Activated CD8-positive, alpha-beta memory T cell treated with anti-CD3 and anti-CD28 coated beads for 36 hours (primary cell): ENCODE measurements around the gene PPP1R16B. TPM values are rescaled to one million over a fixed set of nuclear protein-coding genes. Genes with fewer than 3 reads are reported as not detected.
"Not testable (repeated sequence)": the region's sequence is repeated elsewhere in the genome, so short reads cannot be mapped to it uniquely, and the experiment has no call there.

Source experiments
- CTCF ChIA-PET: fragments of 350-600 bp; sonication (Branson Sonifier 250); formaldehyde crosslinking; loops from one replicate; lab custom pipeline; 2021; ENCODE audit warnings: antibody characterized with exemption; lab: Charles Lee
- POLR2A ChIA-PET: fragments of 350-600 bp; sonication (Branson Sonifier 250); formaldehyde crosslinking; loops from one replicate; lab custom pipeline; 2021; ENCODE audit warnings: antibody characterized with exemption; lab: Charles Lee
- total RNA-seq, 2 experiments: library from RNA; stranded (reverse); gene quantifications; one replicate each; pipeline ENCODE4 v1.2.3, GENCODE V29; 2021

PPP1R16B gene
- total RNA-seq, 2 experiments from 2014 or later: 156 to 164 TPM

DNA sequence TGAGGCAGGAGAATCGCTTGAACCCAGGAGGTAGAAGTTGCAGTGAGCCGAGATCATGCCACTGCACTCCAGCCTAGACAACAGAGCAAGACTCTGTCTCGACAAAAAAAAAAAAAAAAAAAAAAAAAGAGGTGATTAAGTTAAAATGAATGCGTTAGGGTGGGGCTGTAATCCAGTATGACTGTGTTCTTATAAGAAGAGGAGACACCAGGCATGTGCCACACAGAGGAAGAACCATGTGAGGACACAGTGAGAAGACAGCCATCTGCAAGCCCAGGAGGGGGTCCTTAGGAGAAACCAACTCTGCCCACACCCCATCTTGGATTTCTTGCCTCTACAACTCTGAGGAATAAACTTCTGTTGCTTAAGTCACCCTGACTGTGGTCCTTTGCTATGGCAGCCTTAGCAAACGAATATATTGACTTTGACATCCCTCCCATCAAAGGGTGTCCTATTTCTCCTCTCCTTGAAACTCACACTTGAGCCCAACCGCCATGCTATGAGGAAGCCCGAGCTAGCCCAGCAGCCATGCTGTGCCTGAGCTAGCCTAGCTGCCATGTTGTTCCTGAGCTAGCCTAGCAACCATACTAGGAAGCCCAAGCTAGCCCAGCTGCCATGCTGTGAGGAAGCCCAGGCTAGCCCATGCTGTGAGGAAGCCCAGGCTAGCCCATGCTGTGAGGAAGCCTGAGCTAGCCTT is 15.8 kb upstream of the PPP1R16B start:
- ChIA-PET POLR2A (no interaction called here), CTCF (interaction anchor here (0.6 to 2.0 kb wide), 16 partner anchors 10 to 144 kb away, joined by 3 to 11 read pairs (median 4); partner anchors contain the start of gene PPP1R16B)

DNA sequence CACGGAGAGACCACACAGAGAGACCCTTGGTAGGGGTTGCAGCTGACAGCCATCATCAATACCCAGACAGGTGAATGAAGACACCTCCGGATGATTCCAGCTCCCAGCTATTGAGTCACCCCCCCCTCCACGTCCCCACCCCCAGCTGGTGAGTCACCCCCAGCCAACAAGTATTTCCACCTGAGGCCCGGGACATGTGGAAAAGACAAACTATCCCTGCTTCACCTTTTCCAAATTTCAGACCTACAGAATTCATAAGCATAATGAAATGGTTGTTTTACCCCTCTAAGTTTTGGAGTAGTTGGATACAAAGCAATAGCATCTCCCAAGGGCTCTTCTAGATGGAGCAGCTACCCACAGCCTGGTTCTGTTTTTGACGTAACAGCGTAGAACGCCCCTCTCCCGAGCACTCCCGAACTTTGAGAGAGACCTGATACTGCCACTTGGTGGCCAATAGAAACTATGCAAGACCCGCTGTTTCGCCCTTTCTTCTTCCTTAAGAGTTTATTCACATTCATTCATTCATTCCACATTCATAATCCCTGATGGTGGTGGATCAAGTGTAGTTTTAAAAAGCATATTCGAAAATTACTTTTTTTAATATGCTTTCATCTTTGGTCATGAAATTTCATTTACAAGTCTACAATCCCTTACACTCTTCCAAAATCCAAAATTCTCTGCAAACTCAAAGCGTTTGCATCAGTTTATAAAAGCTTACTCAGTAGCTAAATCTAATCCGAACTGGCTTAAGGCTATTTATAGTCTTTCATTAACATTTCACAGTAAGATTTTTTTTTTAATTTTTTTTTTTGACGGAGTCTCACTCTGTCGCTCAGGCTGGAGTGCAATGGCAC is 15.1 kb upstream of the PPP1R16B start:
- CTCF ChIA-PET: interaction anchor here (0.6 to 2.0 kb wide), 18 partner anchors 9 to 144 kb away, joined by 3 to 11 read pairs (median 4); partner anchors contain the start of gene PPP1R16B
- POLR2A ChIA-PET: no interaction called here

DNA sequence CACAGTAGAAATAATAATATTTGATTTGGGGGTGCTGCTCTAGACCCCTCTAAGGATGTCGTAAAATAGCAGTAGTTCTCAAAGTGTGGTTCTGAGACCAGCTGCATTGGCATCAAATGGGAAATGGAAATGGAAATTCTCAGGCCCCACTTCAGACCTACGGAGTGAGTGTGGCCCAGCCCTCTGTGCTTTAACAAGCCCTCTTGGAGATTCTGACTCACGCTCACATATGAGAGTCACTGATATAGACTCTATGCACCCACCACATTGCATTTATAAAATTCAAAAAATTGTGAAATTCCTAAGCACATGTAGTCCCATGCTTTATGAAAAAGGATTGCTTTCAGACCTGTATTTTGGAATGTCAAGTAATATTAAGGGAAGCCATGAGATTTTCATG is 14.2 kb upstream of the PPP1R16B start:
- ChIA-PET CTCF (interaction anchor here (1.0 to 2.0 kb wide), 5 partner anchors 8 to 133 kb away, joined by 4 to 11 read pairs (median 6); partner anchors contain the start of gene PPP1R16B), POLR2A (no interaction called here)

DNA sequence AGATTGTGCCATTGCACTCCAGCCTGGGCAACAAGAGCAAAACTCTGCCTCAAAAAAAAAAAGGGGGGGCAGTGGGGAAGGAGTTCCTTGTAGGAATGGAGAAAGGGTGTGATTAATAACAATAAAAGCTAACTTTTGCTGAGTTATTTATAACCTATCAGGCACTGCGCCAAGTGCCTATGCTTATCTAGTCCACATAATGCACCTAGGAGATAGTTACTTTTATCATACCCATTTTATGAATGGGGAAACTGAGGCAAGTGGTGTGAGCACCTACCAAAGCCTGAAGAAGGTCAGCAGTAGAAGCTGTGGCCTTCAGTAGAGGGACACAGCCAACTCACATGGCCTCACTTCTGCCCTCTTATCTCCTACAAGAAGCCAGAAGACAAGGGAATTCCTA is 13.6 kb upstream of the PPP1R16B start:
- POLR2A ChIA-PET: no interaction called here
- CTCF ChIA-PET: interaction anchor here (1.4 to 1.6 kb wide), 2 partner anchors 12 to 103 kb away, joined by 4 to 6 read pairs; no protein-coding TSS in a partner anchor

GRCh38 chr20:38794057-38794456 is 11.4 kb upstream of the PPP1R16B start:
- CTCF ChIA-PET, POLR2A ChIA-PET: not testable (repeated sequence)

GRCh38 chr20:38798266-38798665 is 7.2 kb upstream of the PPP1R16B start:
- CTCF ChIA-PET: interaction anchor here (0.6 to 2.7 kb wide), 2 partner anchors 8 to 17 kb away, joined by 4 to 11 read pairs; no protein-coding TSS in a partner anchor
- POLR2A ChIA-PET: no interaction called here

DNA sequence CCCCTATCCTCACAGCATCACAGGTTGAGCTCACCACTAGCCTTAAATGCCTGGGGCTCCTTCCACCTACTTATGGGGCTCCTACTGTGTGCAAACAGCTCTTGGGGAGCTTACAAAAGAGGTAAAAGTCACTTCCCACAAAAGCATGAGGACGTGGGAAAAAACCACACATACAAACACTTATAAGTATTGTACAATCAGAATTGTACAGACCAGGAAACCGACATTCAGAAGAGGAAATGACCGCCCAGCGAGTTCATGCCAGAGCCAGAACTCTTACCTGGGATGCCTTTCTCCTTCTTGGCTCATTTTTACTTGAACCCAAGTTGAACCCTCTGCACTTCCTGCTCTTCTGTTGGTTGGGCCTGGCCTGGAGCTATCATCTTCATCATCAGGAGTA is 6.3 kb upstream of the PPP1R16B start:
- ChIA-PET CTCF (interaction anchor here (0.6 to 2.7 kb wide), 3 partner anchors 9 to 45 kb away, joined by 3 to 11 read pairs (median 4); no protein-coding TSS in a partner anchor), POLR2A (interaction anchor here (1.0 kb wide), 1 partner anchor 75 kb away, joined by 3 read pairs; no protein-coding TSS in a partner anchor)

DNA sequence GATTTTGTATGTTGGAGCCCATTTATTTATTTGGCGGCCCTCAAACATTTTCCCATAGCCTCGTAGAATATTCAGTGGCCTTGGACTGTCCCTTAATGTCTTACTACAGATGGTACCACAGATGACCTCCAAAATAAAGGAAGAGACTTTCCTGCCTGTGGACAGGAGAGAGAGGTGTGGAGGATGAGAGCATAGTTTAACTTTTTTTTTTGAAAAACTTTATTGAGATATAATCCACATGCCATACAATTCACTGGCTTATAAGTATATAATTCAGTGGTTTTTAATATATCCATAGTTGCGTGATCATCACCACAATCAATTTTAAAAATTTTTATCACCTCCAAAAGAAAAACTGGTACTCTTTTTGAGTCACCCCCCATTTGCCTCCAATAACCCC is 4.6 kb upstream of the PPP1R16B start:
- ChIA-PET POLR2A (no interaction called here), CTCF (interaction anchor here (2.7 kb wide), 1 partner anchor 10 kb away, joined by 11 read pairs; no protein-coding TSS in a partner anchor)

DNA sequence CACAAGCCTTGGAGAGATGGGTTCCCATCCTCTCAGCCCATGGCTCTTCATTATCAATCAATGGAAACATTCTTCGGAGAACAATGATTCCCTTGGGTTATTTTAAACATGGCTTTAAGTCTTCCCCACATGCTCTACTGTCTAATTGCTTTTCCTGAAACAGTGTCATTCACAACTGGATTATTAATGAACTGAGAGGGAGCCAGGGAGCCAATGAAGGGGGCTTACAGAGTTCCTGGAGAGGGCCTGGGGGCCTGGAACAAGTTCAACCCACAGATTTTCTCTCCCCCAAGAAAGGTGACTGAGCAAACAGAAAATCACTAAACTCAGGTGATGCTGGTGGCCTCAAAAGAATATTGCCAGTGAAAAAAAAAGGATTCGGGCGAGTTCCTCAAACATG is 1.3 kb upstream of the PPP1R16B start:
- POLR2A ChIA-PET: interaction anchor here (2.2 kb wide), 1 partner anchor 70 kb away, joined by 25 read pairs; no protein-coding TSS in a partner anchor
- CTCF ChIA-PET: interaction anchor here (1.9 kb wide), 2 partner anchors 14 to 39 kb away, joined by 9 to 10 read pairs; no protein-coding TSS in a partner anchor

GRCh38 chr20:38804682-38805501 is 605 bp upstream of the PPP1R16B start:
- ChIA-PET POLR2A (interaction anchor here (0.5 to 2.2 kb wide), 10 partner anchors 30 to 121 kb away, joined by 3 to 25 read pairs (median 5); partner anchors contain the start of gene FAM83D), CTCF (interaction anchor here (1.4 to 5.2 kb wide), 5 partner anchors 15 to 88 kb away, joined by 9 to 41 read pairs (median 10); no protein-coding TSS in a partner anchor)

DNA sequence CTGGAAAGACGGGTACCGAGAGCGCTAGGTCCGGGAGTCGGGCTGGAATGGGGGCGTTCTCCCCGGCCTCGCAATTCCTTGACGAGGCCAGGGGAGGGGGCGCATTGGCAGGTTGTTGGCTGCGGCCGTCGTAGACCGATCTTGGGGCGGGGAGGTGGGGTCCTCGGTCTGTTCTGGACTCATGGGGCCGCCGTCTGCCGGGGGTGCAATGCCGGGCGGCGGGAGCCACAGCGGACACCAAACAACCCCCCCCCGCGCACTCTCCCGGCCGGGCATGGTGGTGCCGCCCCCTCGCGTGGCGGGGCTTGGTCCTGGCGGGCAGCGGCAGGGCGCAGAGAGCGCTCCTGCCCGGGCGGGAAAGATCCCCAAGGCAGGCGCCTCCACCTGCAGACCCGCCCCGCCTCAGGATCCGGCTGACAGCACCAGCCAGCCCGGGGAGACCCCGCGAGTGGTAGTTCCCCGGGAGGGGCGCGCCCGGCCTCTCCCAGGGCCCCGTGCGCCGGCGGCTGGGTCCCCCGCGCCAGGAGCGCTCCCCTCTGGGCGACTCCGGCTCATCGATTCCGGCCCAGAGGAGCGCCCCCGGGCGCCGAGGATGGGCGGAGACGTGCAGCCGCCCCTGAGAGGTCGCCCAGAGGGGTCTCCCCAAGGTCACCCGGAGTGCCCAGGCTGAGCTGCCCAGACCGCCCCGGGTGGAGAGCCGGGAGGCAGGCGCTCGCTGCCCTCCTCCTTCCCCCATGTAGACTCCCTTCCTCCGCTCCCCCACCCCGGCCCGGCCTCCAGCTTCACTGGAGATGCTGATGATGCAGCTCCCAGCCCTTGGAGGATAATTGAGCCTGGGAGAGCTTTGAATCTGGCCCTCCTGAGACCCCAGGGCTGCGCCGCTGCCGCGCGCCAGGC is 709 bp downstream of the PPP1R16B start:
- POLR2A ChIA-PET: interaction anchor here (0.6 to 2.2 kb wide), 14 partner anchors 10 to 120 kb away, joined by 3 to 25 read pairs (median 4); partner anchors contain the start of gene FAM83D
- CTCF ChIA-PET: interaction anchor here (1.0 to 5.2 kb wide), 12 partner anchors 10 to 87 kb away, joined by 3 to 41 read pairs (median 6); no protein-coding TSS in a partner anchor

DNA sequence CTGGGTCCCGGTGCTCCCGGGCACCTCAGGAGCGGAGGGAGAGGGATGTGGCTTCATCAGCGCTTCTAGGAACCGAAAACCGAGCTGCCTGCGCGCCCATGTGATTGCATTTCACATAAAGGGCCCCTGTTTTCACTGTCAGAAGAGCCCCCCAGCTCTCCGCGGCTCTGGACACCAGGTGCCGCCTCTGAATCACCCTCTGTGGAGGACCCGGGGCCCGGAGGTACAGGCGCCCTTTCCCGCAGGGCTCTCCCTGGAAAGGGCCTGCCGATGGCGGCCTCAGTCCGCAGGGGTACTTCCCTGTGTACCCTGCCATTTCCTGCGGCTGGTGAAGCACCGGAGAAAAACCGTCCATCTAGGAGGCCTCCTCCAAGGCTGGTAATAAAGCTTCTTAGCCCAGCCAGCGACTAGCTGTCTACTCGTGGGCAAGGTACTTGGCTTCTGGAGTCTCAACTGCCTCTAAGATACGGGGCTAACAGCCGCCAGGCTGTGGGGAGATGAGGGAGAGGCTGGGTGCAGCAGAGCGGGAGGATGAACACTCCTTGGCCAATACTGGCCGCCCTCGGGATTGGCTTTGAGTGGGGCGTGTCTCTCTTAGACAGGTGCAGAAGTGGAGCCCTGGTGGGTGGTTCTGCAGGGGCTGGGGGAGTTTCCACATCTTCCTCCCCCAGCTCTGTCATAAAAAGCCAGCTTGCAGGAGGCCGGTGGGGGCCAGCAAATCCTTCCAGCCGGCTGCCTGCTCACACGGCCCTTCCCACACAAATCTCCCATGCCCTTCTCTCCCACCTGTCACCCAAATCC is 1.6 kb downstream of the PPP1R16B start:
- POLR2A ChIA-PET: interaction anchor here (0.5 to 2.0 kb wide), 7 partner anchors 9 to 92 kb away, joined by 3 to 10 read pairs (median 4); no protein-coding TSS in a partner anchor
- CTCF ChIA-PET: interaction anchor here (1.0 to 5.2 kb wide), 11 partner anchors 9 to 86 kb away, joined by 3 to 41 read pairs (median 4); no protein-coding TSS in a partner anchor

- POLR2A ChIA-PET: interaction anchor here (0.6 to 0.7 kb wide), 2 partner anchors 8 to 10 kb away, joined by 3 to 12 read pairs; no protein-coding TSS in a partner anchor
- CTCF ChIA-PET: interaction anchor here (0.6 to 5.2 kb wide), 2 partner anchors 20 to 83 kb away, joined by 4 to 41 read pairs; no protein-coding TSS in a partner anchor
Observed at GRCh38 chr20:38809942-38810341, 4.4 kb downstream of the PPP1R16B start.

DNA sequence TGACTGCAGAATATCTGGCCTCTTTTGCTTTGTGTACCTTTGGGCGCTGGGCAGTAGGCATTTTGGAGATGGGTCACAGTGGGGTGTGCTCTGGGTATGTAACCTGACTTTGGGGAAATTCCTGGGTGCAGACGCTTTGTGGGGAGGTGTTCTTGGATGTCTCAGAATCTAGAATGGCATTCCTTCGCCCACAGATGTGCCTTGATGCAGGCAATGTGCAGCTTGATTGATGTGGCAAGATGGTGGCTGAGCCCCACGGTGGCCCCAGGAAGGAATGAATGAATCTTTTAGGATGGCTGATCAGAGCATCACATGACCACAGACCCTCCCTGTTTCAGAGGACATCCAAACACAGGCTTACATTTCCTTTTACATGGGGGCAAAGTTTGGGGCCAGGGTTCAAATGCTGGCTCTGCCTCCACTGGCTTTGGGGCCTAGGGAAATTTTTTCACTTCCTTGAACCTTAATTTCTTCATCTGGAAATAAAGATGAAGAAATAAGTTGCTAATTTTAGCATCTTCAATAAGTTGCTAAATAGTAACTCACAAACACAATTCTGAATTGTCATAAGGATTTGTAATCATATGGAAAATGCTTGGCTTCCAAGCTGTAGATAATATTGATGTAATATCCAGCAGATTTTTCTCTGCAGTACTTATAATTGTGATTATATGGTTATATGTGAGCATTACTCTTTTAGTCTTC is 5.6 kb downstream of the PPP1R16B start:
- ChIA-PET CTCF (interaction anchor here (0.9 to 1.2 kb wide), 2 partner anchors 11 to 32 kb away, joined by 3 to 4 read pairs; no protein-coding TSS in a partner anchor), POLR2A (no interaction called here)

GRCh38 chr20:38811769-38812168 is 6.3 kb downstream of the PPP1R16B start:
- ChIA-PET POLR2A (no interaction called here), CTCF (interaction anchor here (1.2 kb wide), 1 partner anchor 31 kb away, joined by 4 read pairs; no protein-coding TSS in a partner anchor)
